HG03354 (cell line): ENCODE results near the gene SYNGR1.
"Not testable (repeated sequence)": the region's sequence is repeated elsewhere in the genome, so short reads cannot be mapped to it uniquely, and the experiment has no call there.

Experiments
- ATAC-seq: cut with Tn5 transposase; IDR thresholded peaks from one replicate; pipeline ENCODE4 v1.9.1; 2021; ENCODE audit warnings: mild to moderate bottlenecking; ENCODE audit not compliant: unreplicated experiment, poor library complexity, severe bottlenecking

SYNGR1 gene

DNA sequence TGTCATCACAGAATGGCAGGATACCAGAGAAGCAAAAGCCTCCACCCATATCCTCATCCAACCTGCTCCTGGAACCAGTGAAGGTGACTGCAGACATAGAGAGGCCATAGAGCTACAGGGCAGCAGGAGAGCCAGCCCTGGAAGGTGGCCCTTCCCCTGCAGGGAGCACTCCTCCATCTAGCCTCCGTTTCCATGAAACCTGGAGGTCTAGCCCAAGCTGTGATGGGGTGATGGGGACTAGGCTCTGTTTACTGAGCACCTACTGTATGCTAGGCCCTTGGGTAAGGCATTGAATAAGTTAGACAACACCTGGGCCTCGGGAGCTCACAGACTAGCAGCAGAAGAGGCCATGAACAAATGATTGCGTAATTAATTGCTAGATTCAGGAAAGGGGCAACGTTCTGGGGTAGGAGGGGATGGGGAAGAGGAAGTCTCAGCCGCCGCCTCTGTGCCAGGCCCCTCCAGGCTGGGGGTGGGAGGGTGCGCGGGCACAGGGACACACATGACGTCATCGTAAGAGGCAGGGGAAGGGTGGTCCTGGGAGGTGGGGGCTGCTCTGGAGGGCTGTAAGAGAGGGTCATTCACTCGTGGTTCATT, 784 bp upstream of the SYNGR1 start:
- ATAC-seq, result no peak

DNA sequence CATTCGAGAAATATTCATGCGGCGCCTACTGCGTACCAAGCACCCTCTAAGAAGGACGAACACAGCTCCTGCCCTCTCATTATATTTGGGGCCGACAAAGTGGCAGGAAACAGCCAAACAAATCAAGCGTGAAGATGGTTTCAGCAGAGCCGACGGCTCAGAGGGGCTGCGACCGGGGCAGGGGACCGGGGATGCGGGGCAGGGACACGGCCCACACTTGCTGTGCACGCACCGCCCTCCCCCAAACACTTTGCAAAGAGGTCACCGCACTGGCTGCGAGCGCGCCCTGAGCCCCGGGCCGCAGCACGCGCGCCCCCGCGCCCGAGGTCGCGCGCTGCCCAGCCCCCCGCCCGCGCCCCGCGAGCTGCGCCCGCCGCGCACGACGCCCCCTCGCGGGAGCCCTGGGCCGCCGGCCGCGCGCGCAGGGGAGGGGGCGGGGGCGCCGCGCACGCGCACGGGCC, 255 bp upstream of the SYNGR1 start:
- ATAC-seq, result no peak

DNA sequence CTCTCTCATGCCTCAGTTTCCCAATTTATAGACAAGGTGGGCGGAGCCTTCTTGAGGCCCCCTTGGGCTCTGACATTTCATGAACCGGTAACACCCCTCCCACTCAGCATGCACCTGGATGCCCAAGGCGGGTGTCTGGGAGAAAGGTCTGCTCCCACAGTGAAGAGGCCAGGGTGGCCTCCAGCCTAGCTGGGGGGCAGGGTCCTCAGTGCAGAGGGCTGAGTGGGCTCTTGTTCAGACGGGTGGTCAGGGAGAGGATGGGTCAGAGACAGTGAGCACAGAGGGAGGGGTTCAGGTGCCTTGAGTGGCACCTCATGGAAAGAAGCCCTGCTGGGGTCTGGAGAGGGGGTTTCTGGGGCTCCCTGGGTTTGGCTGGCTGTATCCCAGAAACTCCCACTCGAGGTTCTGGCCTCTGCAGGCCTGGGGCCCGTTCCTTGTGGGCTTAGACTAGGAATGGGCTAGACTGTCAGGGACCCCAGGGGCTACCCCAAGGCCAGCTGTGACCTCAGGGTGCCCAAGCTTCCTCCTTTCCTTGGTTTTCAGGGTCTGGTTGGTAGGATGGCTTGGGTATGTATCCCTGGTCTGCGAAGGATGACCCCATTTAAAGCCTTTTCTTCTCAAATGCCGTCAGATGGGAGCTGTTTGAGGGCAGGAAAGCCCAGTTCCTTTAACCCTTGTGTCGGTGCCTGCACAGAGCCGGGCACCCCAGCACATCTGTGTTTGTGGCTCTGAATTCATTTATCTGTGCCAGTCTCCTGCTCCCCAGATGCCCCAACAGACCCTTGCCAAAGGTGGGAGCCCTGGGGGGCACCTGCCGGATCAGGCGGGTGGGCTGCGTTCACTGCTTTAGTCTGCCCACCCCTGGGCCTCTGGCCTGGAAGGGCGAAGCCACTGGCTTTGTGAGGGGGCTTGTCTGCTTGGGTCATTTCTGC, 1.2 kb downstream of the SYNGR1 start:
- no peak for ATAC-seq

DNA sequence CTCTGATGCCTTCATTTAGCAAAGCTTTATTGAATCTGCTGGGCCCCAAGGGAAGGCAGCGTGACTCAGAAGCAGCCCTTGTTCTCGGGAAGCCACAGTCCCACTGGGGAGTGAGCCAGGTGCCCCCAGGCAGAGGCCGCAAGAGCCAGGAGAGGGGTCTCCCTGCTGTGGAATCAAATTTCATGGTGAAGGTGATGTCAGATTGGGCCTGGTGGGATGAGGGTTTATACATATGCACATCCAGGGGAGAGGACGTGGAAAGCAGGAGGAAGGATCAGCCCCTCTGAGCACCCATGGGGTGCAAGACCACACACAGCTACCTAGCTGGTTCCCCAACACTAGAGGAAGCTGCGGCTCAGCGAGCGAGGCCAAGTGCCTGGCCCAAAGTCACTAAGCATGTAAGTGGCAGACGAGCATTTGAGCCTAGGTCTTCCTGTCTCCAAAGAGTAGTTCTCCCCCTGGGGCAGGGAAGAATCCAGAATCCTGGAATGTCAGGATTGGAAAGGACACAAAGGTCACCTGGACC, 2.0 kb downstream of the SYNGR1 start:
- ATAC-seq, result no peak

DNA sequence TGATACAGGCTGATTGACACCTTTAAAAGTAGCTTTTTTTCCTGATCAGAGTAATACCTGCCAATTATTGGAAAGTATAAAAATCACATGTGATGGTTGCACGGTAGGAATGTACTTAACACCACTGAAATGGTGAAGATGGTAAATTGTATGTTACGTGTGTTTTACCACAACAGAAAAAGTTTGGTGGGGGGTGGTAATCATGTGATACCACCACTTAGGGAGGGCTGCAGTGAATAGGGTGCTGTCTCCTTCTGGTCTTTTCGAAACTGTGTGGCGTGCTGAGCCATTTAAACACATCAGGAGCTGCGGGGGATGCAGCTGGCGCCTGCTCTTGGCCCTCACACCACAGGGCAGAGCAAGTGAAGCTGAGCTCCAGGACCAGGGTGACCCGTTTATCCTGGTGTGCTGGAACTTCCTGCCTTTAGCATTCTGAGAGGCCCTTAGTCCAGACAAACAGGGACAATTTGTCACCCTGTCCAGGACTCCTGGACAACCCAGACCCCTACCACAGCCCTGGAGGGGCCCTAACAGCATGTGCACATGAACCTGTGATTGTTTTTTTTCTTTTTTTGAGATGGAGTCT, 2.6 kb downstream of the SYNGR1 start:
- no peak for ATAC-seq

DNA sequence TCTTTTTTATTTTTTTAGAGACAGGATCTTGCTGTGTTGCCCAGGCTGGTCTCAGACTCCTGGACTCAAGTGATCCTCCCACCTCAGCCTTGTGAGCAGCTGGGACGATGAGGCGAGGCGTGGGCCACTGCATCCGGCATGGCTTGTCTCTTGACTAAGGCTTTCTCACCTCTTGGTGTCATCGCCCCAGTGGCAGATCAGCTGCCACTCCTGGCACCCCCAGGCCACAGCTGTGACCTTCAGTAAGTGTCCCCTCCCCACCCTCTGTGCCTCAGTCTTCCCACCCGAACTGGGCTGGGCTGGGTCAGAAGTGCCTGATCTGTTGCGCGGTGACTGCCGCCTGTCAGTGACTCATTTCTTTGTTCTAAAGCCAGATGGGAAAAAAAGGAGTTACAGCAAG, 3.6 kb downstream of the SYNGR1 start:
- no peak for ATAC-seq

DNA sequence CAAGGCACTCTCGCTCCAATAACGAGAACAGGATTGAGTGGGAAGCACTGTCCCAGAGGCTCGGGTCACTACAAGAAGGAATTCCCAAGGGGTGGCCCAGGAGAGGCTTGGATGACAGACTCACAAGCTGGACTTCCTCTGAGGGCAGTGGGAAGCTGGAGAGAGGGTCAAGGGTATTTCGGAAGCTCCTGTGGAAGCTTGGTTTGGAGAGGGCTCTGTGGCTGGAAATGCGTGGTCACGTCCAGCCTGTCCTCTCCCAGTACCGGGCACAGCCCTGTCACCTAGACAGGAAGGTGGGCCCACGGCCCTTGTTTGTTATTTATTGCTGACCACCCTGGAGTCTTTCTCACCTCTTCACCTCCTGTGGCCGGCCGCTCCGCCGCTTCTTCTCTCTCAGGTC, 5.3 kb downstream of the SYNGR1 start:
- no peak for ATAC-seq

DNA sequence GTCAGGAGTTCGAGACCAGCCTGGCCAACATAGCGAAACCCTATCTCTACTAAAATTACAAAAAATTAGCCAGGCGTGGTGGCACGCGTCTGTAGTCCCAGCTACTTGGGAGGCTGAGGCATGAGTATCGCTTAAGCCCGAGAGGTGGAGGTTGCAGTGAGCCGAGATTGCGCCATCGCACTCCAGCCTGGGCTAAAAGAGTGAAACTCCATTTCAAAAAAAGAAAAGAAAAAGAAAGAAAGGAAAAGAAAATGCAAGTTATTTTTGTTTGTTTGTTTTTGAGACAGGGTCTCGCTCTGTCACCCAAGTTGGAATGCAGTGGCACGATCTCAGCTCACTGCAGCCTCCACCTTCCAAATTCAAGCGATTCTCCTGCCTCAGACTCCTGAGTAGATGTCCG, 6.0 kb downstream of the SYNGR1 start:
- ATAC-seq, result not testable (repeated sequence)

DNA sequence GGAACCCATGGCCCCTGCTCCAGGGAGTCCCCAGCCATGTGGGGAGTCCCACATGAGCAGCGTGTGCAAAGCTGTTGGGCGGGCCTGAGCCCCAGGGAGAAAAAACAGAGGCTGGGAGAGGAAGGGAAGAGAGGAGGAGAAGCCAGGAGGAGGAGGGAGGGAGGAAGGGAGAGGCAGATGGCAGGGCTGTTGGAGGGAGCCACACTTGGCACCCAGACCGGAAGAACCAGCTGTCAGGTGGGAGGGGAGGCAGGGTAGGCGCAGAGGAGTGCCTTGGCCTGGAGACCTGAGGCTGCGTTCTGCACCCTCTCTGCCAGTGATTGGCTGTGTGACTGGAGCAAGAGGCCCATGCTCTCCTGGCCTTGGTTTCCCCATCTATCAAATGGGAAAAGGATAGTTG, 6.7 kb downstream of the SYNGR1 start:
- ATAC-seq, result no peak

DNA sequence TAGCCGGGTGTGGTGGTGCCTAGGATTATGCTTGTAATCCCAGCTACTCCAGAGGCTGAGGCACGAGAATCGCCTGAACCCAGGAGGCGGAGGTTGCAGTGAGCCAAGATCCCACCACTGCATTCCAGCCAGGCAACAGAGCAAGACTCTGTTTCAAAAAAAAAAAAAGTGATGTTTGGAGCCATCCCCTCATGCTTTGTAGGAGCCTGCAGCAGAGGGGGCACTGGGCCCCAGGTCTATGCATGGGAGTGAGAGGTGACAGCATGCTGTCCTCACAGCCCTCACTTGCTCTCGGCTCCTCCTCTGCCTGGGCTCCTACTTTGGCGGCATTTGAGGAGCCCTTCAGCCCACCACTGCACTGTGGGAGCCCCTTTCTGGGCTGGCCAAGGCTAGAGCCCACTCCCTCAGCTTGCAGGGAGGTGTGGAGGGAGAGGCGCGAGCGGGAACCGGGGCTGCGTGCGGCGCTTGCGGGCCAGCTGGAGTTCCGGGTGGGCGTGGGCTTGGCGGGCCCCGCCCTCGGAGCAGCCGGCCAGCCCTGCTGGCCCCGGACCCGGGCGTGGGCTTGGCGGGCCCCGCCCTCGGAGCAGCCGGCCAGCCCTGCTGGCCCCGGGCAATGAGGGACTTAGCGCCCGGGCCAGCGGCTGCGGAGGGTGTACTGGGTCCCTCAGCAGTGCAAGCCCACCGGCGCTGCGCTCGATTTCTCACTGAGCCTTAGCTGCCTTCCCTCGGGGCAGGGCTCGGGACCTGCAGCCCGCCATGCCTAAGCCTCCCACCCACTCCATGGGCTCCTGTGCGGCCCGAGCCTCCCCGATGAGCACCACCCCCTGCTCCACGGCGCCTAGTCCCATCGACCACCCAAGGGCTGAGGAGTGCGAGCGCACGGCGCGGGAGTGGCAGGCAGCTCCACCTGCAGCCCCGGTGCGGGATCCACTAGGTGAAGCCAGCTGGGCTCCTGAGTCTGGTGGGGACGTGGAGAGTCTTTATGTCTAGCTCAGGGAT, 7.6 kb downstream of the SYNGR1 start:
- not testable (repeated sequence) for ATAC-seq

DNA sequence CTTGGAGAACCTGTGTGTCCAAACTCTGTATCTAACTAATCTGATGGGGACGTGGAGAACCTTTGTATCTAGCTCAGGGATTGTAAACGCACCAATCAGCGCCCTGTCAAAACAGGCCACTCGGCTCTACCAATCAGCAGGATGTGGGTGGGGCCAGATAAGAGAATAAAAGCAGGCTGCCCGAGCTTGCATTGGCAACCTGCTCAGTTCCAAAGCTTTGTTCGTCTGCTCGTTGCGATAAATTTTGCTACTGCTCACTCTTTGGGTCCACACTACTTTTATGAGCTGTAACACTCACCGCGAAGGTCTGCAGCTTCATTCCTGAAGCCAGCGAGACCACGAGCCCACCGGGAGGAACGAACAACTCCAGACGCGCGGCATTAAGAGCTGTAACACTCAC, 8.4 kb downstream of the SYNGR1 start:
- not testable (repeated sequence) for ATAC-seq

DNA sequence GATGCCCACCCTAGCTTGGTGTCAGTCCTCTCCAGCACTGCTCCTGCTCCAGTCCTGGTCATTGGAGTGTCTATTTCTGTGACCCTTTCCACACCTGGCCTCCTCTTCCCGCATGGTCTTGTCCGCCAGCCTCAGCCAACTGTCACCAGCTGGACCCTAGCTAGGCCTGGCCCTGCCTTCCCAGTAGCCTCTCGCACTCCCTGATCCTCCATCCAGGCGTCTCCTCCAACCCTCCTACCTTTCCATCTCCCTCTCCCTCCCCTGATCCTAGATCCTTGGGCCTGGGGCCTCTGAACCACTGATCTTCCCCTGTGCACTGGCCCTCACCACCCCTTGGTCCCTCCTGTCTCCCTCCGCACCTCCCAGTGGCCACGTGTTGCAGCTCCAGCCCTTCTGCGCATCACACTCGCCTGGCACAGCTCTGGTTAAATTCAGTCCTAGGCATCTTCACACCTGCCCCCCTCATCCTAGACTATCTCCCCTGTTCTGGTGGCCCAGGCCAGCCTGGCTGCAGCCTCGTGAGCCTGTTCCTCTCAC, 9.9 kb downstream of the SYNGR1 start:
- ATAC-seq, result no peak

DNA sequence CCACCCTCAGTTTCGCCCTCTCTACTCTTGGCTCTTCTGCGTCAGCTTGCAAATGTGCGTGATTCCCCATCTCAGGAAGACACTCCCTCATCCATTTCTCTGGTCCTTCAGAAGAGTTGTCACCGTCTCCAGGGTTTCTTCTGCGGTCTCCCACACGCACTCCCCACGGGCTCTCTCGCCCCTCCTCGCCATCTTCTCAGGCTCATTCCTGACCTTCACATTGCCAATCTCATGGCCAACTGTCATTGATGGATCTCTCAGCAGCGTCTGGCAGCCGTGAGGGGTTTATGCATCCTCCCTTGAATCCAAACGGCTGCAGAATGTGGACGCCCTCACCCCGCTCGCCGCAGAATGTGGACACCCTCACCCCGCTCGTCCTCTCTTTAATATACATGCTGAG, 10.5 kb downstream of the SYNGR1 start:
- no peak for ATAC-seq

DNA sequence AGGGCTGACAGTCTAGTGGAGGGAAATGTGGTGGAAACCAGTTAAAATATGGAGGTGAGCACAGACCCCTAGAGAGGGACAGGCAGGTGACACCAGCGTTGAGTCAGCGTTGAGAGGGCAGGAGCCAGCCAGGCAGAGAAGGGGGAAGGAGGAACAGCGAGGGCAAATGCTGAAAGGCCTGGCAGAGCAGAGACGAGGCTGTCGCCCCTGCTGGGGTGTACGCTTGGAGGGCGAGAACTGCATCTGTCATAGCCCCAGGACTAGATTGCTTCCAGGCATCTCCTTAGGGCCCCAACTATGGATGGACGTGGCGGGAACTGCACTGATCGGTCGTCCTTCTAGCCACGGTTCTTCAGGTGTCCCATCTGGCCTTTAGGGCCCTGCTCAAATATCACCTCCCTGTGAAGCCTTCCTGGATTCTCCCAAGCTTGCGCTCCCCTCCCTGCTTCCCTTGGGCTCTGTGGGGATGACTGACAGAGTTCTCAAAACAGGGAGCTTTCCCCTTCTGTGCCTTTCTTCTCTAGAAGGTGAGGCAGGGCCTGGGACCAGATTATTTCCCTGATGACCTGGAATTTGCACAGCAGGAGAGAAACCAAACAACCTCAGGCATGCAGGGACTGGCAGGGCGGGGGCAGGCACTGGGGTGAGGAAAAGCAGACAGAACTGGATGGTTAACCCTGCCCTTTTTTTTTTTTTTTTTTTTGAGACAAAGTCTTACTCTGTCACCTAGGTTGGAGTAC, 11.1 kb downstream of the SYNGR1 start:
- no peak for ATAC-seq

DNA sequence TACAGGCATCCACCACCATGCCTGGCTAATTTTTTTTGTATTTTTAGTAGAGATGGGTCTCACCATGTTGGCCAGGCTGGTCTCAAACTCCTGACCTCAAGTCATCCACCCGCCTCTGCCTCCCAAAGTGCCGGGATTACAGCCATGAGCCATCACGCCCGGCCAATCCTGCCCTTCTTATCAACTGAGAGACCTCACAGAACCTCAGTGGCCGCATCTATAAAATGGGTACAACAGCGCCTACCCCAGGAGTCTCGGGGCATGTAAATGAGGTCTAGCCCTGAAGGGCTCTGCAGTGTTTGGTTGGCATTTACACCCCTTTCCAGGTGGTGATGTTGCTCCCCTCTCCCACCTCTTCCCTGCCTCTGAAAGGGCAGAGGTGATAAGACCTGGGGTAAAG, 11.7 kb downstream of the SYNGR1 start:
- ATAC-seq, result no peak

DNA sequence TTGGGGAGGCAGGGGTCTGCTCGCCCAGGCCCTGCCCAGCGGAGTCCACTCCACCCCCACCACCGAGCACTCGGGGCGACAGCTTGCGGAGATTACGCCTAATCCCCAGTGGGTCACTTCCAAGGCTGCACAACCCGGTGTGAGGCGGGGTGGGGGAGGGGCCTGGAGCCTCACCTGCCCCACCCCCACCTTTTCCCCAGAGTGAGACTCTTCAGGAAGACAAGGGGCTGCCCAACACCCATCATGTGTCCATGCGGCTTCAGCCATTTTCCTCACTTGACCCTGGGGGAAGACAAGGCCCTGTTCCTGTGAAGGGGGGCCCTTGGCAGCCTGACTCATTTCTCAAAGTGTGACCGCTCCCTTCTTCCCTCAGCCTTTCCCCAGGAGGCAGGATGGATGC, 12.5 kb downstream of the SYNGR1 start:
- ATAC-seq, result no peak

DNA sequence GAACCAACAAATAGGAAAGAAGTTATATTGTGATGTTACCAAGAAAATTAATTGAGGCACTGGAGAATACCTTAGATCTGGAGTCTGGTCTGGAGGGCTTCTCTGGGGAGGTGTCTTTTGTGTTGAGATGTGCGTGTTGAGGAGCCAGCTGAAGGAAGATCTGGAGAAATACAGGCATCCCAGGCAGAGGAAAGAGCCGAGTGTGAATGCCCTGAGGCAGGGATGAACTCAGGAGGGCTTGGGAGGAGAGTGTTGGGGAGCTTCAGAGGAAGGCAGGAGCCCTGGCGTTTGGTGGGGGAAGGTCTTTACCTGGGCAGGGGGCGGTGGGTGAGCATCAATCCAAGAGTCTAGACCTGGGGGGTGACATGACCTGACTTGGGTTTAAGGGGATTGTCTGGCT, 13.1 kb downstream of the SYNGR1 start:
- no peak for ATAC-seq

DNA sequence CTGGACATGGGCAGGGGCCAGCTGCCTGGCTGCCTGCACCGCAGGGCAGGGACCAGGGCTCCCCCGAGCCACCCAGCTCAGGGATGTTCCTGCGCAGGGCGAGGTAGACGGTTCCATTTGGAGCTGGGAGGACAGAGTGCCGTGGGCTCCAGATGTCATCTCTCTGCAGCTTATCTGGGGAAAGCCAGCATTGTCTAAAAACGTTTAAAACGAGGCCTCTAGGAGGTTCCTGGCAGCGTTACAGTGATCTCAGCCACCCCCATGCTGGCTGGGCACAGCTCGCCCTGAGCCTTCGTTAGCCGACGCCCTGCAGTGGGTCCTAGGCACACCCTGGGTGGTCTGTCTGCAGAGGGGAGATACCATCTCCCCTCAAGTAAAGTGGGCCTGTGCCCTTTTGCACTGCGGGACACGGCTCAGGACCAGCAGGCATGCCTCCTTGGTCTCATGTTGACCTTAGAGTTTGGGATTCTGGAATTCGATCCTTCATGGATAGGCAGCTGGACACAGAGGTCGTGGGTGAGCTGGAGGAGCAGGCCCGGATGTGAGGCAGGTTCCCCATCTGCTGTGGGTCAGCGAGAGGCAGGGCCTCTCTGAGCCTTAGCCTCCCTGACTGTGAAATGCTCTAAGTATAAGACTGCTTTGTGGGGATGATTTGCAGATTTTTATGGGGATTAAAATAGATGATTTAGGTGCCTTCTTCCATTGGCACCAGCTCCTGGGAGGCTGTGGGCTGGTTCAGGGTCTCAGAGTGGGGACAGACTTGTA, 14.1 kb downstream of the SYNGR1 start:
- ATAC-seq, result no peak
